COR-L47 (cell line): ENCODE measurements around the gene ANKRD33B.

ENCODE experiments used
- DNase-seq: peaks from one replicate; lab custom pipeline; 2025; lab: John Stamatoyannopoulos, UW

The ANKRD33B gene

DNA sequence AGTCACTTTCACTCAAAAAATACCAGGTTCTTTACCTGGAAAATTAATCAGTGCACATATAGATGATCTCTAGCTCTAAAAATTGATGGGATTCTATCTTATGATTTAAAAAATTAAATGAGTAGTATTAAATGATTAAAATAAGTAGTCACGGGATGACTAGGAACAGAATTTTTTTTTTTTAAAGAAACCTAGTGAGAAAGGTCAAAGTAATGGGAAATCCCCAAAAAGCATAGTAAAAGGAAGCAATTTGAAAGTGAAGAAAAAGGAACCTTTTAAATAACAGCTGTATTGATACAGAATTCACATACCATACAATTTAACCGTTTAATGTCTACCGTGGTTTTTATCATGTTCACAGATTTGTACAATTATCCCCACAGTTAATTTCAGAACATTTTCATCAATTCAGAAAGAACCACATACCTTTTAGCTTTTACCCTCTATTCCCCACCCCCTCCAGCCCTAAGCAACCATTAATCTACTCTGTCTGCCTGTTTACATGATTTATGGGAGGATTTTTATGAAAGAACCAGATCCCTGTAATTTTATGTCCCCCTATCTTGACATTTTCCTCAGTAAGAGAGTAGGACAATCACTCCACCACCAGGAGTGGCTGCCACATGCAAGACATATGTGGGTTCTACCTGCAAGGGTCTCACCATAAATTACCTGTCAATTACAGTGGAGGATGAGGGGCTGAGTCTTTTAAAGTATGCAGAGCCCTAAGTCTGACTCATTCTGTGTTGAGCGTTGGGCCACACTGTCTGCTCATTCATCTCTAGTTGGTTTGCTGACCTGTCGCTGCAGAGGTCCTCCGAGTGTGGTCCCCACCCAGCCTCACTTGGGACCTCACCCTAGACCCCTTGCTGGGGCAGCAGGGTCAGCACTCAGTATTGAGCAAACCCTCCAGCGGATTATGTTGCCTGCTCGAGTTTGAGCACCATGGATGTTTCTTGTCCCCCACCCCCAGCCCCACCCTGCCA is 16.0 kb downstream of the ANKRD33B start:
- no peak for DNase-seq

DNA sequence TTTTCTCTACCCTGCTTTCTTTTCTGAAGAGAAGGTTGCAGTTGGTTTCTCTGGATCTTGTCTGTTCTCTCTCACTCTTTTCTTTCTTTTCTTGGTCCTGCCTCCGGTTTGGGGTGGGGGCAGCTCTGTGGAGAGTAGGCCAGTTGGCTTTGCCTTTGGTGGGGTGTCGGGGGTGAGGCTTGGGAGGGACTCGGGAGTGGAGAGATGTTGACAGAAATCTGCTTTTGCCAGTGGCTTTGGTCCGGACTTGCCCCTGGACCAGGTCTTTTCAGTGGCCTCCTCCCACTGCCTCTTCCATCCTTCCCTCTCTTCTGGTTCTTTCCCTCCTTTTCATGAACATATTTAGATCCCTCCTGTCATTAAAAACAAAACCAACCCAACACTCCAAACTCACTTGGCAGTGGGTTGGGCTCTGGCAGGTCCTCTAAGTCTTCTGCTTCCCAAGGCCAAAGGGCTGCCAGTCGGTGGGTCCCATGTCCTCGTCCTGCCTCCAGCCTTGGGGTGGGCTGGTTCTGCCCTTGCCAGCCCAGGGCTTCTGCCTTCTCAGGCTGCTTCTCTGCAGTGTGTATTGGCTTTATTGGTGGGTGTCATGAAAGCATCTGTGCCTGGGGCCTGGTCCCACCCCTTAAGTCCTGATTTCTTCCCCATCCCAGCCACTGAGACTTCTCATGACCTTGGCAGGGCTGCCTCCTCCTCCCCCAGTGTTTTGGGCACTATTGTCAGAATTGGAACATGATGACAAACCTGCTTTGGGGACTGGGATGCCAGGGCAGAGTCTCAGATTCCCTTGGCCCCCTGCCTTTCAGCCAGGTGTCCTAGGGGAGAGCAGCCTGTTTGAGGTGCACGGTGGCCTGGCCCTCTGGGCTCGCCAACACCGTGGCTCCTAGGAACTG is 16.9 kb downstream of the ANKRD33B start:
- no peak for DNase-seq

DNA sequence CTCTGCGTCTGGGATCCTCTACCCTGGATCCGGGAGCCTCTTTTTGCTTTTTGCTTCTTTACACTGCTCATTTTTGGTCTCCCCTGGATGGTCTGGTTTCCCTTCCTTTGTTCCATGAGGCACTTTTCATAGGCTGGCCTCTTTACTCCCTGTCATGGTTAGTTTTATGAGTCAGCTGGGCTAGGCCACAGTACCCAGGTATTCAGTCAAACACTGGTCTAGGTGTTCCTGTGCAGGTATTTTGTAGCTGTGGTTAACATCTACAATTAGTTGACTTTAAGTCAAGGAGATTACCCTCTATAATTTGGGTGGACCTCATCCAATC is 17.5 kb downstream of the ANKRD33B start:
- DNase-seq: no peak

DNA sequence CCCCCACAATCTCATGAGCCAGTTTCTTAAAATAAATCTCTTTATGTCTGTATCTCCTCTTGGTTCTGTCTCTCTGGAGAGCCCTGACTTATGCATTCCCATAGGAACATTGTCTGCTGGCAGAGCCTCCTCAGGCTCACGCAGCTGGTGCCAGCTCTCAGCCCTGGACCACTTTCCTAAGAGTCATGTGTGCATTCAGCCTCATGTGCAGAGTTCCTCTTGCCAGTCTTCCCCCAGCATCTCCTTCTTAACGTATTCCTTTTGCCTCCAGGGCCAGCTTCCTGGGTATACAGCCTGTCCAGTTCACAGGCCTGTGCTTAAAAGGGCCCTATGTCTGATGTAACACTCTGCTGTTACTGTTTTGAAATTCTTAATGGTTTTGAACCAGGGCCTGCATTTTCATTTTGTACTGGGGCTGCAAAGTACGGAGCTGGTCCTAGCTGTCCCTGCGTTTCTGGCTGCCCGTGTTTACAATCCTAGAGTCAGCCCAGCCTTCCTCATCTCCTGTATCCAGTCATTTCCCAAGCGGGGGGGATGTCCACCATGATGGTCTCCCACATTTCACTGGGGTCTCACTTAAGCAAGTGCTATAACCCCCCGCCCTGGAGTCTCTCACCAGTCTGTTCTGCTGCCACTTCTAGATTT is 18.1 kb downstream of the ANKRD33B start:
- DNase-seq: no peak

DNA sequence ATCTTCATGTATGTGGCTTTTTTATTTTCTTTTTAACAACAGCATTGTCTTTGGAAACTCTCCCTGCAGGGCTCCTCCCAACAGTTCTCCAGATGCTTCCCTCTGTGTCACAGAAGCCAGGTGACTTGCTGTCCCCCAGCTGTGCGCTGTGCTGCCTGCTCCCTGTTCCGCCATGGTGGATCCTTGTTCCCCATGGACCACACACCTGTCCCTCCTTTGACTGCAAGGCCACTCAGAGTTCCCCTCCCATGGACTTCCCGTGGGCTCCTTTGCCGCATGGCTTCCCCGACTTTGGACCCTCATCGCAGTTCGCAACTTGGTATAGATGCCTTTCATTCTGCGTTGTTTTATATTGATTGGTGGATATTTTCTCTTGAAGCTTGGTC is 18.6 kb downstream of the ANKRD33B start:
- no peak for DNase-seq

DNA sequence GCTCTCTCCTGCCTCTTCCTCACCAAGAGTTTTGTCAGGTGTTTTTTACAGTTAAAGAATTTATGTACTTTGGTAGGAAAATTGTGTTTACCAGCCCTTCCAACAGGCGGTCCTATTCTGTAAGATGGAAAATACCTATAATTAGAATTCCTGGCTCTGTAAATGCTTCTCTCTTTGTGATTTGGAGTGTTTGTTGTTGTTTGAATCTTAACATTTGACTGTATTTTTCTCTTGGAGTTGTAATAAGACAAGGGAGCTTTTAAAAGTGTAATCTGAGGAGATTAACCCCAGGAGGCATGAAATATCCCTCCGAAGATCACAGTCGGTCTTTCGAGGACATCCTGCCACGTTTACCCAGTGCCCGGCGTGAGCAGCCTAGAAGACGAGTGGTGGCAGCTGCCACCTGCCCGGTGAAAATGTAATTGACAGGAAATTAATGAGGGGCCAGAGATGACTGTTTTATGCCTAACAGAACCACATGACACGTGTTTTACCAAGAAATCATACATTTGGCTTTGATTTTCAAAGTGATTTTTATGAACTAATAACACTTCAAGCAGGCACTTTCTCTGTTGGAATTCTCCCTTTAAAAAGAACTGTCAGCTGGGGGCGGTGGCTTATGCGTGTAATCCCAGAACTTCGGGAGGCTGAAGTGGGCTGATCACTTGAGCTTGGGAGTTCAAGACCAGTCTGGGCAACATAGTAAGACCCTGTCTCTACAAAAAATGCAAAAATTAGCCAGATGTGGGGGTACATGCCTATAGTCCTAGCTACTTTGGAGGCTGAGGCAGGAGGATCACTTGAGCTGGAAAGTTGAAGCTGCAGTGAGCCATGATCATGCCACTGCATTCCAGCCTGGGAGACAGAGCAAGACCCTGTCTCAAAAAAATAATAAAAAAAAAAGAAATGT is 20.0 kb downstream of the ANKRD33B start:
- peak; percentile 52 for DNase-seq

DNA sequence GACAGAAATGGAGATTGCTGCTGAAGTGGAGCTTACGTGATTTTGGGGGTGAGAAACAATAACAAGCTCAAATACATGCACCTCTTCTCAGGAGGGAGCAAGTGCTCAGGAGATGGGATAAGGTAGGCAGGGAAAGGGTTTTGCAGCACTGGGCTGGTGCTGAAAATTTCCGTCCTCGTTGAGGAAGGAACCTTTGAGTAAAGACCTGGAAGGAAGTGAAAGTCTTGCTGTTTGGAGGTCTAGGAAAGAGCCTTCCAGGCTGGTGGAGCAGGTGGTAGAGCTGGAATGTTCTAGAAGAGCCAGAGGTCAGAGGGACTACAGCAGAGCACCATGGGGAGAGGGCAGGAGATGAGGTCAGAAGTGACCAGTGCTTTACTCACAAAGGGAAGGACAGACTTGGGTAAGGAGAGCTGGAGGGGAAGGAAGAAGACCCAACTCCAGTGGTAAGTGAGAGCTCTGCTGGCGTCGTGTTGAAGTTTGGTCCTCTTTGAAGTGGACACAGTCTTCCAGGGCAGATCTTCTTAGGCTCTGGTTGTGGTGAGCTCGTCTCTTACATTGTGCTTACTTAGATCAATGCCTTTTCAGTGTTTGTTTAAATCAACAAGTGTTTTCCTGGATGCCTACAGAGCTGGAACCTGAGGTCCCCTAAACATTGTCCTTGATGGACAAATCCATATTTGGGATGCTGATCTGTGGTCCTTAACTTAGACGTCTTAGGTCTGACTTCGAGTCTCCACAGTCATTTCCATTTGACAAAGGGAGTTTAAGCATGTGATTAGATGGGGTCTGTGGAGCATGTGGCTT is 21.0 kb downstream of the ANKRD33B start:
- DNase-seq: no peak

DNA sequence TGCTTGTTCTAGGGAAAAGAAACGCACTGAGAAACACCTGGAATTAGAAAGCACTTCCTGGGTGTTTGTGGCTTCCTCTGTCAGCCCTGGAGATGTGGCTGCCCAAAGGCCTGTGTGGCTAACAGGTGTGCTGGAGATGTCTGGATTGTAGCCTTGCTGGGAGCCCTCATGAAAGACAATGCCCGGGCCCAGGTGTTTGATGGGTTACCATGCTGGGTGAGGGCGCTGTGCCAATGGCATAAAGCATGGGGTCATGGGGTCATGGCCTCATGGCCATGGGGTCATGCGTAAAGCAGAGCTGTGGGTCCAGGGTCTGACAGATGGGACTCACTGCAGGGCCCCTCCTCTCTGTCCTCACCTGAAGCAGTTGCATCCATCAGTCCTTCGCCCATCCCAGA is 21.6 kb downstream of the ANKRD33B start:
- DNase-seq: no peak

DNA sequence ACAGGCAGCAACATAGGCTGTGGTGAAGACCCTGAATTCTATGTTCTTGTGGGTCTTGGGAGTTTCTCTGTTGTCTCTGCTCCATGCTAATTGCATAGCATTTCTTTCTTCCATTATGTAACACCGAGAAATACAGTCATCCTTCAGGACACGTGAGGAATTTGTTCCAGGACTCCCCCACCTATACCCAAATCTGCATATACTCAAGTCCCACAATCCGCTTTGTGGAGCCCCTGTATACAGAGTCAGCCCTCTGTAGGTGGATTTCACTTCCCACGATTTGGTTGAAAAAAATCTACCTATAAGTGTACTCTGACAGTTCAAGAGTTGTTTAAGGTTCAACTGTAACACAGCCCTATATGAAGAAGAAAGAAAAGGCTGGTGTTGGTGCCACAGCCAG is 22.1 kb downstream of the ANKRD33B start:
- DNase-seq: no peak

DNA sequence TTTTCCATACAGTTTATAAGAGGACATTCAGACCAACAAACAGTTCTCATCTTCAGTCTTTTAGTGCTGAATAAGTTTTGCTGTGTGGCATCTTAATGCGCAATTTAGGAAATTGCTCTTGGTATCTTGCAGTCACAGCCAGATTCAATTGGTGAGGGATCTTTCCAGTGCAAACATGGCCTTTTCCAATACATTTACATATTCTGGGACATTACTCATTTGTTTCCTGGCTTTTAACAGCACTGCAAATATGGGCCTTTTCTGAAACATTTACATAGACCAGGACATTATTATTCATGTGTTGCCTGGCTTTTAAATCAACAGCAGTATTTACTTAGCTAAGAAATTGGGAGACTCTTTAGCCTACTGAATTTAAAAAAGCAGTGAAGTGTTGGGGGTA is 22.7 kb downstream of the ANKRD33B start:
- DNase-seq: no peak

DNA sequence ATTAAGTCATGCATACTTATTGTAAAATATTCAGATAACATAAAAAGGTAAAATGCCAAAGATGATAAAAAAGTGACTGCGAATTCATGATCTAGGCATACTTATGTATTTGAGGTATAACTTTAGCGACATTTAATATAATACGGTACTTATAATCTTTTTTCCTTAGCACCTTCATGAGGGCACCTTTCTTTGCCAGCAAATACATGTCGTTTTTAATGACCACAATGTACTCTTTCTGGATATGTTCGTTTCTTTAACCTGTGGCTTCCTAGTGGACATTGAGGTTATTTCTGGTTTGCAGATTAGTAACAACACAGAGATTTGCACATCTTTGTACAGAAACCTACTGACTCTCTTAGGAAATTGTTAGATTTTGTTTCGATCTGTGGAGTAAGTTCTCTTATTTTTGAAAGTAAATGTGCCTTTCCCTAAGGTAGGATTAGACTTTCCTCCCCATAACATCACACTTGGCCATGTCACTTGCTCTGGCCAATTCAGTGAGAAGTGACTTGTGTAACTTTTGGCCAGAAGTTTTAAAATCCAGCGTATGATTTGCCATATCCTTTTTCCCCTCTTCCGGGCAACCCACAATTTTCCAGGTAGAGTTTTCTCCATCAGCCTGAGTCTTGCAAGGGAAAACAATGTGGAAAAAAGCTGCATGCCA is 24.4 kb downstream of the ANKRD33B start:
- no peak for DNase-seq

DNA sequence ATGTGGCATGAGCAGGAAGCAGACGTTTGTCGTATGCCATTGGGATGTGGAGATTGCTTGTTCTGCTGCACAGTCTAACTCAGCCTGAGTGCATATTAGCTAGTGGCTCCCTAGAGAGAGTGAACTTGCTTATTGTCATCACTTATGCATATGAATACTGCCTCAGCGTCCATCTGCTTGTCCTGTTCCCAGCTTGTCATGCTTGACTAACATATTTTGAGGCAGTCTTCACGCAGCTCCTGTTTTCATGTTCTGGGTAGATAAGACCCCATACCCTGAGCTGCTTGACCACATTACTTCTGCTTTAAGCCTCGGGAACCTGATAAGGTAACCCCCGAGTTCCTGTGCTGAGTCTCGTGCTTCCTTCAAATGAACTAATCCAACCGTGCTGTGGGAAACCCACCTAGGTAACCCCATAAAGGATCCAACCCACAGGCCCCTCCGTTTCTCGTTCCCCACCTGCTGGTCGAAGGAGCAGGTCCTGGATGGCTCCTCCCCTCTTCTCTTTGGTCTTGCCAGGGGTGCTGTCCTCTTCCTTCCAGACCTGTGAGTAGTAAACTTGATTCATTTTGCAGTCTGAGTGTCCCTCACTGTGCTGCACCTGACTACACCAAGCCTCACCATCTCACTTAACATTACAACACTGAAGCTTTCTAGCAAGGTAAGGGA is 25.0 kb downstream of the ANKRD33B start:
- no peak for DNase-seq

DNA sequence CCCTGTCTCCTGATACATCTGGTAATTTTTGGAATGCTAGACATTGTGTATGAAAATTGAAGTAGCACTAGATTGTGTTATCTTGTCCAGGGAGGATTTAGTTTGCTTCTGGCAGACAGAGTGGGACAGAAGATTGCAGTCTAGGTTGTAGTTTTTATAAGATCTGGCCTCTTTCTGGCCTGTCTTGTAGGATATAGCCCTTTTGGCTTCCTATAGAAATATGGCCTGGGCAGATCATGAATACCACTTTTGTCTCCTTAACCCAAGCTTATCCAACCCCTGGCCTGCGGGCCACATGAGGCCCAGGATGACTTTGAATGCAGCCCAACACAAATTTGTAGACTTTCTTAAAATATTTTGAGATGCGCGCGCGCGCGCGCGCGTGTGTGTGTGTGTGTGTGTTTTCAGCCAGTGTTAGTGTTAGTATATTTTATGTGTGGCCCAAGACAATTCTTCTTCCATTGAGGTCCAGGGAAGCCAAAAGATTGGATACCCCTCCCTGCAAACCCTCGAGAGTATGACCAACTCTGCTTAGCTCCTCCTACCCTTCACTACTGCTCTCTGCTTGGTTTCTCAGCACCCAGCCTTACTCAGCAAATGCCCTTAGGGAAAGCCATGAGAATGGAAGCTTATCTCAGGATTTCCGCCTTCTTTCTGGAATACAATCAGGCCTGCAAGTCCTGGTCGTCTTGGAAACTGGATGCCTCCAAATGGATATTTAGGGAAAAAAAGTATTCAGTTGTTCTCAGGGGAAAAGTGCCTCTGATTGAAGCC is 26.5 kb downstream of the ANKRD33B start:
- no peak for DNase-seq

DNA sequence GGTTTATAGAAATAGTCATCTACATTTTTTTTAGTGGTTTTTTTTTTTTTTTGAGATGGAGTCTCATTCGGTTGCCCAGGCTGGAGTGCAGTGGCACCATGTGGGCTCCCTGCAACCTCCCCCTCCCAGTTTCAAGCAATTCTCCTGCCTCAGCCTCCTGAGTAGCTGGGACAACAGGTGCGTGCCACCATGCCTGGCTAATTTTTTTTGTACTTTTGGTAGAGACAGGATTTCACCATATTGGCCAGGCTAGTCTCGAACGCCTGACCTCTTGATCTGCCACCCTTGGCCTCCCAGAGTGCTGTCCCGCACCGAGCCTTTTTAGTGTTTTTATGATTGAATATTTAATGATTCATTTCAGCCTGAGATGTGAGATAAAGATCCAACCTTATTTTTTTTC is 27.3 kb downstream of the ANKRD33B start:
- DNase-seq: no peak

DNA sequence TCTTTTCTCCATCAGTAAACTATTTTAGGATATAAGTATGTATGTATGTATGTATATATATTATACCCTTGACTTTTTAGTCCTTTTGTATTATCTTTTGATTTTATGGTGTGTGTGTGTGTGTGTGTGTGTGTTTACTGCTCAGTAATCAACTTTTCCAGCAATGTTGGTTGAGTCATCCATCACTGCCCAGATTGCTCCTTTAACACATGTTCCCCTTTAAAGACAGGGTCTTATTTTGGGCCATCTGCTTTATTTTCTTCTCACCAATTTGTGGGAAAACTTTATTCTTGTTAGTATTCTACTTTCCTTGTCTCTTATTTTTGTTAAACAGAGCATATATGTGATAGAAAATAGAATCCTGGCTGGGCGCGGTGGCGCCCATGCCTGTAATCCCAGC is 28.1 kb downstream of the ANKRD33B start:
- no peak for DNase-seq

DNA sequence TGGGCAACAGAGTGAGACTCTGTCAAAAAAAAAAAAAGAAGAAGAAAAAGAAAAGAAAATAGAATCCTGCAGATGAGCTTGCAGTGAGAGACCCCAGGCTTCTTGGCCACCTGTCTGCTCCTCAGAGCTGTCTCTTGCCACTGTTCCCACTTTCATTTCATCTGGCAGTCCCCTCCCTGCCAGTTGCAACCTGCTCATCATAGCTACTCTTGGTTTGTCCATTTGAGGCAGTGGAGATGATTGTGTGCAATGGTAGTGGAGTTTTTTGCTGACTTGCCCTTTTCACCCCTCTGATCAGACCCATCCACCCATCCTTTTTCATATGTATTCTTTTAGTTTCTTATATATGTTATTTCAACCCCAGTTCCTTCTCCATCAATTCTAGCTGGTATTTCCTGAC is 28.7 kb downstream of the ANKRD33B start:
- no peak for DNase-seq

DNA sequence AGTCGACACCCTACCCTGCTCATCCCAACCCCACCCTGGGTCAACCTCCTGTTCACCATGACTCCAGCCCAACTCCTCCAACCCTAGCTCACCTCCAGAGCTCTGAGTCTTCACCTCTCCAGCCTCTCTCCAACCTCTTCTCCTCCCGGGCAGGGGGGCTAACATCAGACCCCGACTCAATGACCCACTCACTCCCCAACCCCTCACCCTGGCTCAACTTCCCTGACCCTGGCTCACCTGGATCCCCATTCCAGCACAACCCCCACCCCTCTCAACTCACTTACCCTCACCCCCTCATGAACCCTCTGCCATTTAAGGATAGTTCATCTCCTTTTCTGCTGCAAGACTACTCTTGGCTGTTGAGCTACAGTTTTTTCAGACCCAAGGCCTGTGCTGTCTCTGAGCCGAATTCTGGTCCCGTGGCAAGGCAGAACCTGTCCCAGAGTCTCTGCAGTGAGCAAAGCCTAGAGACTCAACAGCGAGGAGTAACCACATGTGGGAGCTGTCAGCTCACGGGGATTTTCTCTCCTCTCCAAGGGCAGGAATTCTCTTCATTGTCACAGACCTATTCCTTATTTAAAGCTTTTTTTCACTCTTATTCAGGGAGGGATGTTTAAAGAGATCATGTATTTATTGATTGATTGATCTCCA is 29.8 kb downstream of the ANKRD33B start:
- DNase-seq: no peak

DNA sequence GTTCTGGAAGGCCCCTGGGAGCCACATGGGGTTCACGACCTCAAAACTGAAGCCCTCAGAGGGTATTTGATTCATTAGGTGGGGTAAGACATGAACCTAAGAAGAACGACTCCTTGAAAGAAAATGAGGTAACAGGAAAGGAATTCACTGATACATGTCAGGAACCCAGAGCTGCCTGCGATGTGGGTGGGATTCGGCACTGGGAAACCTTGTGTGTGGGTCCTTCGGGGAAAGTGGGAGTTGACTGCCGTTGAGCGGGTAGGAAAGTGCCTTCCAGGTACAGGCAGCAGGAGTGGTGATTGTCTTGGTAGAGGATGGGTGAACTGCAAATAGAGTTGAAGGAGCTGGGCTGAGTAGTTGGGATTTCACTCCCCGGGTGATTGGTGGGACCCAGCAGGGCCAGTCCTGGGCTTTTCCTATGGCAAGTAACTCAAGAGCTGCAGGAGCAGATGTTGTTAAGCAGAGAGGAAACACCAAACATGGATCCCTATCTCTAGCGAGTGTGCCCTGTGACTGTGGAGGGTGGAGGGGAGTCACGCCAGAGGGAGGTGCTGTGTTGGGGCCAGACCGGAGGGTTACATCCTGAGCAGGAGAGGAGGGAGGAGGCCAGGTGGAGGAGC is 30.8 kb downstream of the ANKRD33B start:
- no peak for DNase-seq
